Measurements from ENCODE around the gene TBX20.

DNA sequence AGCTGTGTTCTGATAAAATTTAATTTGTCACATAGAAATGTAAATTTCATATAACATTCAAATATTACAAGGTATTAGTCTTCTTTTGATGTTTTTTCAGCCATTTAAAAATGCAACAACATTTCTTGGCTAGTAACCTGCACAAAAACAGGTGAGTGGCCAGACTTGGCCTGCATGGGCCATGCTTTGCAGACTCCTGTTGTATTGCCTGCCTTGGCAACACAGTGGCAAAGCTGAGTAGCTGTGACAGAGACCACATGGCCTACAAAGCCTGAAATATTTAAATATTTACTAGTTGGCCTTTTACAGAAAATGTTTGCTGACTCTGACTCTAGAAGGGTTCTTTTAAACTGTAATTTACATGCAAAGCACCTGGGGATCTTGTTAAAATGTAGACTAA lies 13.5 kb upstream of the TBX20 start:
- no peak for TF ChIP-seq YY1 (IDR thresholded peaks at IDR 0.05)
- TF ChIP-seq, protein P1, sequence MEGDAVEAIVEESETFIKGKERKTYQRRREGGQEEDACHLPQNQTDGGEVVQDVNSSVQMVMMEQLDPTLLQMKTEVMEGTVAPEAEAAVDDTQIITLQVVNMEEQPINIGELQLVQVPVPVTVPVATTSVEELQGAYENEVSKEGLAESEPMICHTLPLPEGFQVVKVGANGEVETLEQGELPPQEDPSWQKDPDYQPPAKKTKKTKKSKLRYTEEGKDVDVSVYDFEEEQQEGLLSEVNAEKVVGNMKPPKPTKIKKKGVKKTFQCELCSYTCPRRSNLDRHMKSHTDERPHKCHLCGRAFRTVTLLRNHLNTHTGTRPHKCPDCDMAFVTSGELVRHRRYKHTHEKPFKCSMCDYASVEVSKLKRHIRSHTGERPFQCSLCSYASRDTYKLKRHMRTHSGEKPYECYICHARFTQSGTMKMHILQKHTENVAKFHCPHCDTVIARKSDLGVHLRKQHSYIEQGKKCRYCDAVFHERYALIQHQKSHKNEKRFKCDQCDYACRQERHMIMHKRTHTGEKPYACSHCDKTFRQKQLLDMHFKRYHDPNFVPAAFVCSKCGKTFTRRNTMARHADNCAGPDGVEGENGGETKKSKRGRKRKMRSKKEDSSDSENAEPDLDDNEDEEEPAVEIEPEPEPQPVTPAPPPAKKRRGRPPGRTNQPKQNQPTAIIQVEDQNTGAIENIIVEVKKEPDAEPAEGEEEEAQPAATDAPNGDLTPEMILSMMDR (IDR thresholded peaks at IDR 0.05; ENCODE audit: low read depth, low read length, missing input control): no peak
- no peak for TF ChIP-seq SP1 (IDR thresholded peaks at IDR 0.05)
- TF ChIP-seq, protein P2, sequence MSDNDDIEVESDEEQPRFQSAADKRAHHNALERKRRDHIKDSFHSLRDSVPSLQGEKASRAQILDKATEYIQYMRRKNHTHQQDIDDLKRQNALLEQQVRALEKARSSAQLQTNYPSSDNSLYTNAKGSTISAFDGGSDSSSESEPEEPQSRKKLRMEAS (IDR thresholded peaks at IDR 0.05): no peak

All from liver (tissue), 3 donors.